PC-9 (cell line): Measurements from ENCODE around the gene NKAP.

Source experiments
- EZH2 ChIP-seq: fragments of 200-600 bp; sonication (generic); IDR thresholded peaks from 2 replicates; pipeline ENCODE4 v1.8.0; 2017; ENCODE audit warnings: antibody characterized with exemption, low read depth
- TF ChIP-seq, protein P1 (sequence below): fragments of 200-600 bp; sonication (generic); conservative IDR thresholded peaks from 2 replicates; pipeline ENCODE4 v1.6.1; 2017; ENCODE audit warnings: mixed run types, antibody characterized with exemption, mild to moderate bottlenecking, moderate library complexity

DNA sequence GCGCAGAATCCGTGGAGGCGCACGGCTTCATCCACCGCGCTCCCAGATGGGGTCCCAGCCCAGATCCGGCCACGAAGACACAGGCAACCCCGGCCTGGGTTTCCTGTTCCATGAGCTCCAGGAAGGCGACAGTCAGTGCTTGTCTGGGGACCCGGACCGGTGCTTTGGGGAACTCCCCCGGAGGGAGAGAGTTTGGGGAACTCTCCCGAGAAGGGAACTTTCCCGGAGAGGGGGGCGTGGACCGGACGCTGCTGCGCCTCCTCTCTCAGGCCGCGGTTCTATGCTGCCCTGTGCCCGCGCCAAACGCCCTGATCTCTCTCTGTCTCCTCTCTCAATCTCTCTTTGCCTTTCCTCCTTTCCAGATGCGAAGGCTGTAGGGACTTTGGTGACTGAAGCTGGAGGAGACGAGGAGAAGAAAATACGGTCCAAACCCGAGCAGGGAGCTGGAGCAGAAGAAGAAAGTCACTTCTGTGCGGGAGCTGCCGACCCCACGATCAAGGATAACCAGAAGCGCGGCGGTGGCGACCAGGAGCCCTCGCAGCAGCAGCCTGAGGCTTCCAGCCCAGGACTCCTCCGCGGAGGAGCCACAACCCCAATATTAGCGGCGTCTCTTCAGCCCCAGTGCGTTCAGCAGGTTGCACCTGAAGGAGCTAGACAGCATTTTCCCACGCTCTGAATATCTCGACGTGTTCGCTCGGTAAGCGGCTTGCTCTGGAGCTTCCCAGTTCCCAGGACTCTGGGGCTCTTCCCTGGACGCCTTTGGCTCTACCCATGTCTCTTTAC lies 47.6 kb upstream of the NKAP start:
- TF ChIP-seq, protein P1, sequence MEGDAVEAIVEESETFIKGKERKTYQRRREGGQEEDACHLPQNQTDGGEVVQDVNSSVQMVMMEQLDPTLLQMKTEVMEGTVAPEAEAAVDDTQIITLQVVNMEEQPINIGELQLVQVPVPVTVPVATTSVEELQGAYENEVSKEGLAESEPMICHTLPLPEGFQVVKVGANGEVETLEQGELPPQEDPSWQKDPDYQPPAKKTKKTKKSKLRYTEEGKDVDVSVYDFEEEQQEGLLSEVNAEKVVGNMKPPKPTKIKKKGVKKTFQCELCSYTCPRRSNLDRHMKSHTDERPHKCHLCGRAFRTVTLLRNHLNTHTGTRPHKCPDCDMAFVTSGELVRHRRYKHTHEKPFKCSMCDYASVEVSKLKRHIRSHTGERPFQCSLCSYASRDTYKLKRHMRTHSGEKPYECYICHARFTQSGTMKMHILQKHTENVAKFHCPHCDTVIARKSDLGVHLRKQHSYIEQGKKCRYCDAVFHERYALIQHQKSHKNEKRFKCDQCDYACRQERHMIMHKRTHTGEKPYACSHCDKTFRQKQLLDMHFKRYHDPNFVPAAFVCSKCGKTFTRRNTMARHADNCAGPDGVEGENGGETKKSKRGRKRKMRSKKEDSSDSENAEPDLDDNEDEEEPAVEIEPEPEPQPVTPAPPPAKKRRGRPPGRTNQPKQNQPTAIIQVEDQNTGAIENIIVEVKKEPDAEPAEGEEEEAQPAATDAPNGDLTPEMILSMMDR = no peak
- TF ChIP-seq EZH2 = no peak
